ENCODE results near the gene SLC35E2B. TPM values are rescaled to one million over a fixed set of nuclear protein-coding genes. Genes with fewer than 3 reads are reported as not detected.
A peak's percentile ranks its signal among the peaks of the same experiment; 100 is the strongest.
"Not testable (repeated sequence)": the region's sequence is repeated elsewhere in the genome, so short reads cannot be mapped to it uniquely, and the experiment has no call there.

SLC35E2B gene
- total RNA-seq, 1 donor from 2014 or later, result 62.2 TPM

GRCh38 chr1:1677718-1678580, 14.6 kb downstream of the SLC35E2B start:
- DNase-seq (ENCODE audit: extremely low read depth, low read depth, low spot score), result no peak

DNA sequence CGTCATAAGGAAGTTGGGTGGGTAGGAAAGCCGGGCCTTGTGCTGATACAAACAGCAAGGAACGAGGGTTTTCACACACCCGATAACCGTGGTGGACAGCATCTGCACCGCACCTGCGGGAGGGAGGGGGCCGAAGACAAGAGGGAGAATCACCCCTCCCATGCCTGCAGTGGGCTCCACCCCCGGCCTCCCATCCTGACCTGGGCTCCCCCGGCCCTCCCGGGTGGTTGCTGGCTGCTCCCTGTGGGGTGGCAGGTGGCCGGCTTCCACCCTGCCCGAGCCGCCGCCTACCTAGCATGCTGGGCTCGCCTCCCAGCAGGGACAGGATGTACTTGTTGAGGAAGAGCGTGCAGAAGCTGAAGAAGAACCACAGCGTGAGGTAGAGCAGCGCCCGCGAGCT, 16.5 kb downstream of the SLC35E2B start:
- DNase-seq (ENCODE audit: extremely low read depth, low read depth, low spot score), result not testable (repeated sequence)

GRCh38 chr1:1675218-1675617, 17.4 kb downstream of the SLC35E2B start:
- not testable (repeated sequence) for DNase-seq (ENCODE audit: extremely low read depth, low read depth, low spot score)

GRCh38 chr1:1674806-1675205, 17.8 kb downstream of the SLC35E2B start:
- DNase-seq (ENCODE audit: extremely low read depth, low read depth, low spot score), result not testable (repeated sequence)

DNA sequence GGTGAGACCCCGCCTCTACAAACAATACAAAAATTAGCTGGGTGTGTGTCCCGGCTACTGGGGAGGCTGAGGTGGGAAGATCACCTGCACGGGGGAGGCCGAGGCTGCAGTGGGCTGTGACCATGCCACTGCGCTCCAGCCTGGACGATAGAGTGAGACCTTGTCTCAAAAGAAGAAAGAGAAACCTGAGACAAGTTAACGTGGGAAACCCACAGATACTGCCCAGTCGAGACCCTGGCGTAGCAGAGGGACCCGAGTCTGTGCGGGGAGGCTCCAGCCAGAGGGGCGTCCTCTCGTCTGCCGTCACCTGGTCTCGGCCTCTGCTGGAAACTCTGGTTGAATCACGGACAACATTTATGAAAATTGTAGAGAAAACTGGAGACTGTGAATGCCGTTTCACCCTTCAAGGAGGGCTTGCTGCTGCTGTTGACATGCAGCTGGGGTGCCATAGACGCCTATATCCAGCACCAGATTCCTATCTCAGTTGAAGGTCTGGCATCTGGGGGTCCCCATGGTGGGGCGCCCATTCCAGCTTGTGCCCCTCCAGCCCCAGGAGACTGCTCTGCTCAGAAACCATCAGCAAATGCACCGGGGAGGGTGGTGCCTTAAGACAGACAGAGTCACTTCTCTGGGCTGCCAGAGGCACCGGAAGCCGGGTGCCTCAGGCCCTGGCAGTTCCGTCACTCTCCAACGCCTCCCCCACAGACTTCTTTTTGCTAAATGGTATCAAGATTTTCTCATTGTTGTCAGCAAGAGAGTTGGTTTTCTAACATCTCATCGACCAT, 20.2 kb downstream of the SLC35E2B start:
- no peak for DNase-seq (ENCODE audit: extremely low read depth, low read depth, low spot score)

- DNase-seq (ENCODE audit: extremely low read depth, low read depth, low spot score), result no peak
Observed at GRCh38 chr1:1671365-1672119, 21.1 kb downstream of the SLC35E2B start.

DNA sequence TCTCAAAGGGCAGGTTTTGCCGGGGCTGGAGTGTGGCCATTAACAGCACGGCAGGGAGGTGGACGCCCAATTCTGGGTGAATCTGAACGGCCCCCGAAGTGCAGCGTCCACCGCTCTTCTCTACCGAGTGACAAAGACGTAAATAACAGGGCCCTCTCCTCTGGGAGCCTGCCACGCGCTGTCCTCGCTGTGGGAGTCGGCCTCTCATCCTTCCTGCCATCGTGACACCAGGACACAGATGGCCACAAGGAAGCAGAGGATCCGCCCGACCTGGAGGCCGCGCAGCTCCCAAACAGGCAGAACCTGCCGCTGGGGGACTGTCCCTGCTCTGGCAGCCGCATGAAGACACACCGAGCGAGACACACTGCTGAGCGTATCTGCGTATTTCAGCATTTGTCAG, 21.7 kb downstream of the SLC35E2B start:
- no peak for DNase-seq (ENCODE audit: extremely low read depth, low read depth, low spot score)

DNA sequence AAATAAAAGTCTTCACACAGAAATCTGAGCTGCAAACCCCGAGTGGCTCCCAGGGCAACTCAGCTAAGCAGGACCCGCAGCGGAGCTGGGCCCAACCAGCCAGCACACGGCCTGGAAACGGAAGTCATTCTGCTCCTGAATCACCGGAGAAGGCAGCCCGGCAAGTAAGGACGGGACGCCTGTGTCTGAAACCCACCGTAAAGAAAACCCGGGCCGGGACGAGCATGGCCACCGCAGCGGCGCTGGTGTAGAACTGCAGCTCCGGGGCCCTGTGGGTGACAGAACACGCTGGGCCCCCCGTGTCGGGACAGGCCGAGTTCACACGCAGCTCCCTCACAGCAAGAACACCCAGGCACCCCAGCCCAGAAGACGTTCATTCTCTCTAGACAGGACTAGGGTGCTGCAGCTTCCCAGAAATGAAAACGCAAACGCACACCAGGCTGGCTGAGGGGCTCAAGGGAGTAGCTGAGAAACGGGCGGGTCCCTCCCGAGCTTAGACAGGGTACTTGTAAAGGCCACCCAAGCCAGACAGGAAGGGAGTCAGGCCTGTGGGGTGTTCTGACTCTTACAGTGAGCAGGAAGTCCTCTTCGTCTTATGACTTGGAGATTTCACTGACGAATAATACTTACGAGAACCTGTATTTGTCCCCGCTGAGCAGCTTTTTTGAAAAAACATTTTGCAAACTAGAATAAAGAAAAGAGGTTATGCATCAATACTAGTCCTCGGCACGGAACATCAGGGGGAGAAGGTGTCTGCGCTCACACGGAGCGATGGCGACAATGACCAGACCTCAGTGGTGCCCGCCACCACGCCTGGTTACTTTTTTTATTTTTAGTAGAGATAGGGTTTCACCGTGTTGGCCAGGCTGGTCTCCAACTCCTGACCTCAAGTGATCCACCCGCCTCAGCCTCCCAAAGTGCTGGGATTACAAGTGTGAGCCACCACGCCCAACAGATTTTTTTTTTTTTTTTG, 22.8 kb downstream of the SLC35E2B start:
- no peak for DNase-seq (ENCODE audit: extremely low read depth, low read depth, low spot score)

DNA sequence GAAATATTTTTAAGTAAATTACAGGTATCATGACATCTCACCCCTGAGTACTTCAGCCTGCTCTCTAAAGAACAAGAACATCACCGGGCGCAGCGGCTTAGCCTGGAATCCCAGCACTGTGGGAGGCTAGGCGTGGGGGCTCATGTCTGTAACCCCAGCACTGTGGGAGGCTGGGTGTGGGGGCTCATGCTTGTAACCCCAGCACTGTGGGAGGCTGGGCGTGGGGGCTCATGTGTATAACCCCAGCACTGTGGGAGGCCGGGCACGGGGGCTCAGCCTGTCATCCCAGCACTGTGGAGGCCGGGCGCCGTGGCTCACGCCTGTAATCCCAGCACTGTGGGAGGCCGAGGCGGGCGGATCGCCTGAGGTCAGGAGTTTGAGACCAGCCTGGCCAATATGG, 26.1 kb downstream of the SLC35E2B start:
- DNase-seq (ENCODE audit: extremely low read depth, low read depth, low spot score), result no peak

GRCh38 chr1:1665815-1666251, 26.8 kb downstream of the SLC35E2B start:
- no peak for DNase-seq (ENCODE audit: extremely low read depth, low read depth, low spot score)

GRCh38 chr1:1664941-1665814, 27.4 kb downstream of the SLC35E2B start:
- no peak for DNase-seq (ENCODE audit: extremely low read depth, low read depth, low spot score)

- not testable (repeated sequence) for DNase-seq (ENCODE audit: extremely low read depth, low read depth, low spot score)
Observed at GRCh38 chr1:1664318-1664717, 28.3 kb downstream of the SLC35E2B start.

GRCh38 chr1:1662830-1663560, 29.6 kb downstream of the SLC35E2B start:
- DNase-seq (ENCODE audit: extremely low read depth, low read depth, low spot score), result not testable (repeated sequence)

DNA sequence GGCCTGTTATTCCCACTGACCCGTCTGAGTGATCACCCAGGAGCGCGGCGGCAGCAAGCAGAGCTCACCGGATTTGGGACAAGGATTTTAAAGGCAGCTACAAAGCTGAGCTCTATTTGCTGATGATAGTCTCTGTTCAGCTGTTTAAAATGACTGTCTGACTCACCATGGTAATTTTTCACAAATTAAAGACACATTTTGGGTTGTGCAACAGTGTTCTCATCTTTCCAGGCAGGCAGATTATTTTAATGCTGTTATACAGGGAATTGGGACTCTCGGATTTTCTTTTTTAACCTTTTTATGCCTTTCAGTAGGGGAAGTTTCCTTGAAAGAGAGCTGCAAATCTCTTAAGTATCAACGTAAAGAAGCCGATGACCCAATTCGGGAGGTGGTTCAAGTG, 30.2 kb downstream of the SLC35E2B start:
- not testable (repeated sequence) for DNase-seq (ENCODE audit: extremely low read depth, low read depth, low spot score)

GRCh38 chr1:1658583-1659549, 33.7 kb downstream of the SLC35E2B start, which contains the start of gene CDK11B:
CDK11B (minus strand) TSS chr1:1659004; CDS start chr1:1657485, 1,519 bp downstream.
- peak; percentile 68 for DNase-seq (ENCODE audit: extremely low read depth, low read depth, low spot score)

DNA sequence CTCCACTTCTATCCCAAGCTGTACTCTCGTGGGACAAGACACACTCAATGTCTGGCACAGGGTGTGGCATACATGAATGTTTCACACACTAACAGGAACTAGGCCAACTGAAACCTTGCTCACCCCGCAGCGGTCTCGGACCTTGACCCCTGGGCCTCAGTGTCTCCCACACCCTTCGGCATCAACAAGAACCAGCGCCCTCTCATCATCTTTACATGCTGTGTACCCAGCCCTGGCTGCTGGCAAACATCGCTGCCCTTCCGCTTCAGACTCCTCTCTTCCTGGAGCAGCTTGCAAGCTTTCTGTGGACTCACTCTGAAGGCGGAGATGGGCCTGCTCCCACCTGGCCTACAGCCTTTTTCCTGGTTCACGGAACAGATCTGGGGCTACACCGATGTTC, 44.3 kb downstream of the SLC35E2B start:
- DNase-seq (ENCODE audit: extremely low read depth, low read depth, low spot score), result not testable (repeated sequence)

All from glomerular endothelial cell (primary cell).